Measurements from ENCODE around the gene PRDM15.
"Not testable (repeated sequence)": the region's sequence is repeated elsewhere in the genome, so short reads cannot be mapped to it uniquely, and the experiment has no call there.

PRDM15 gene

DNA sequence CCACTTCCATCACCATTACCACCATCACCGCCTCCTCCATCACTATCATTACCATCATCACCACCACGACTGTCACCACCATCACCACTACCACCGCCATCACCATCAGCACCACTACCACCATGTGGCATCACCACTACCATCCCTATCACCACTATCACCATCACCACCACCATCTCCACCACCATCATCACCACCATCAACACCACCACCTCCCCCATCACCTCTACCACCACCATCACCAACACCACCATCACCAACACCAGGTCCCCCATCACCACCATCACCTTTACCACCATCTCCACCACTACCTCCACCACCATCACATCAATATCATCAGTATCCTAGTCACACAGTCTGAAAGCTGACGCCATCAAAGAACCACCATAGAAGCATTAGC lies 72.4 kb downstream of the PRDM15 start:
- no peak for DNase-seq (ENCODE audit: low read depth in 2 of 2)

DNA sequence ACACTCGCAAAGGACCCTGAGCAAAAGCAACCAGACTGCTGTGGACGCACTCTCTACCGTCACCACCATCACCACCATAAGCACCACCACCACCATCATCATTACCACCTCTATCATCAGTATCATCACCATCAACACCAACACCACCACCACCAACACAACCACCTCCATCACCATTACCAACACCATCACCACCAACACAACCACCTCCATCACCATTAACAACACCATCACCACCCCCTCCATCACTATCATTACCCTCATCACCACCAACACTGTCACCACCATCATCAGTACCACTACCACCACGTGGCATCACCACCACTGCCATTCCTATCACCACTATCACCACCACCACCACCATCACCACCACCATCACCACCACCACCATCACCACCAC lies 73.5 kb downstream of the PRDM15 start:
- no peak for DNase-seq (ENCODE audit: low read depth in 2 of 2)

DNA sequence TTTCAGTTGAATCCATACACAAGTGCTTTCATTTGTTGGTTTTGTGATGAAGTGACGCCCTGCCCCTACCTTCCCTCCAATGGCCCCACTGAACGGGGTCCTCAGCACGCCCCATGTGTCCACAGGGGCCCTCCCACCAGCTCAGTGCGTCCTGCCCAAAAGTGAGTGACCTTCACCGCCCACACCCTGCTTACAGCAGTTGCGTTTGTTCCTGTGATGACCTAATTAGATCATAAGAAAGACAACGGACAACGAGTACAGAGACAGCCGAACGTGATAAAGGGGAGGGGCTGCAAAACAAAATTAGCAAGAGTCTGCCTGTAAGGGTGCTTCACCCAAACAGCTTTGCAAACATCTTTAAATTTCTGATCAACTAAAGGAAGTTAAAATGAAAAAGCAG lies 74.1 kb downstream of the PRDM15 start:
- no peak for DNase-seq (ENCODE audit: low read depth in 2 of 2)

GRCh38 chr21:41804381-41804780 lies 74.8 kb downstream of the PRDM15 start:
- DNase-seq (ENCODE audit: low read depth in 2 of 2): no peak

DNA sequence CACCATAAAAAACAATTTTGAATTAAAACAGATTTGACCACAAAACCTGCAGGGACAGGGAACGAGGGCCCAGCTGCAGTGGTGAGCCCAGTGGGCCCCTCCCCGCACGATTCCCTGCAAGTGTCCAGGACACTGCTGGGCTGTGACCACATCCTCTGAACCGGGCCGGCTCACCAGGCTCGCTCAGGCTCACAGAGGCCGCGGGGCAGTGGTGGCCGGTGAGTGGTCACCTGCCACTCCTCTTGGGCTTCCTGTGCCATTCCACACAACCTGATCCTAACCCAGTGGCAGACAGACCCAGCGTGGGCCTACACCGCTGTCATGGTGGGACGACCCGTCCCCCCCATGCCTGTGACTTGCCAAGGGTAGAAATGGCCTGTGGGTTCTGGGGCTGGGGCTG lies 75.8 kb downstream of the PRDM15 start:
- DNase-seq (ENCODE audit: low read depth in 2 of 2): no peak

DNA sequence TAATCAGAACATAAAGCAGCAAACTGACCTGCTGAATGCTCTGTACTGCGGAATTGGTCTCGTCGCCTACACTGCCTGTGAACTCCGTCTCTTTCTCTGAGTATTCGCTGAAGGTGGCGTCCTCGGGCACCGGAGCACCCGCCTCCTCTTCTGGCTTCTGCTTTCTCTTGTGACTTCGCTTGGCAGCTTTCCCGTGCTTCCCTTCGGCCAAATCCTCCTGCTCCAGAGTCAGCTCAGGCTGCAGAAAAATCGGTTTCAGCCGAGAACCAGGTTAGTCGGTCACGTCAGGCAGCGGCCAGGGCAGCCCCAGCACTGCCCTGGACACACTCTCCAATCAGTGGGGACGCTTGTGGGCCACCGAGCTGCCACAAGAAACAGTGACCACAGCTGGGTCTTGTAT lies 76.5 kb downstream of the PRDM15 start:
- DNase-seq (ENCODE audit: low read depth in 2 of 2): no peak

GRCh38 chr21:41802198-41802584 lies 77.0 kb downstream of the PRDM15 start:
- no peak for DNase-seq (ENCODE audit: low read depth in 2 of 2)

GRCh38 chr21:41801321-41802197 lies 77.6 kb downstream of the PRDM15 start:
- DNase-seq (ENCODE audit: low read depth in 2 of 2): no peak

- DNase-seq (ENCODE audit: low read depth in 2 of 2): no peak
Measured at GRCh38 chr21:41800425-41801320, 78.5 kb downstream of the PRDM15 start.

DNA sequence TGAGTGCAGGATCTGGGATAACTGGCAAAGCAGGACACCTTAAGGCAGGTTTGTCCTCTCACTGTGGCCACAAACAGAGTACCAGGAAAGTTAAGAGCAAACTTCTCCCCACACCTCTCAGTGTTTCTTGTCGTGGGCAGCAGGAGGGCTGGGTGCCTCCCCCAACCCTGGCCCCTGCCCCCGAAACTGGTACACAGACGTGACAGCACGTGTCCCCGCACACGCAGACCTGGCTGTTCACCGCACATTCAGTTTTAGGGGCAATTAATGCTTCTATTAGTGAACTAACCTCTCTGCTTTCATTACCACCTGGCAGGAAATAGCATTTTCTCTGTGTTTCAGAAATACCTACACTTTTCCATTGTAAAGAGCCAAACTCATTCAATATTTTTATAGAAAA lies 79.4 kb downstream of the PRDM15 start:
- no peak for DNase-seq (ENCODE audit: low read depth in 2 of 2)

- no peak for DNase-seq (ENCODE audit: low read depth in 2 of 2)
Measured at GRCh38 chr21:41798326-41798725, 80.8 kb downstream of the PRDM15 start.

GRCh38 chr21:41796476-41797080 lies 82.6 kb downstream of the PRDM15 start:
- DNase-seq (ENCODE audit: low read depth in 2 of 2): no peak

DNA sequence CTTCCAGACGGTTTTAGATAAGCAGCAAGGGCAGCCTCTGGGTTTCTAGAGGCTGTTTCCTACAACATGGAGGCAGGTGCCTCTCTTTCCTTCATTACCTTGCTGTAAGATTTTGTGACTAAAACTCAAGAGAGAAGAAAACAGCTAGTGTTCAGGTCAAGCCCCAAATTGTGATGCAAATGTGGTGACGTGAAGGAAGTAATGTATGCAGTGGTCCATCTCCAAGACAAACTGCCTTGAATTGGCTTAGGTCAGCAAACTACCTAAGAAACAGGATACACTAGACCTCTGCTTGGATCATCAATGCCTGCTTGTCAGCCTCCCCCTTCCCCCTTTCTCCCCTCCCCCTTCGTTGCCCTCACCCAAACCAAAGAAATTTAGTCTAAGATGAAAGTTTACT lies 83.4 kb downstream of the PRDM15 start:
- no peak for DNase-seq (ENCODE audit: low read depth in 2 of 2)

DNA sequence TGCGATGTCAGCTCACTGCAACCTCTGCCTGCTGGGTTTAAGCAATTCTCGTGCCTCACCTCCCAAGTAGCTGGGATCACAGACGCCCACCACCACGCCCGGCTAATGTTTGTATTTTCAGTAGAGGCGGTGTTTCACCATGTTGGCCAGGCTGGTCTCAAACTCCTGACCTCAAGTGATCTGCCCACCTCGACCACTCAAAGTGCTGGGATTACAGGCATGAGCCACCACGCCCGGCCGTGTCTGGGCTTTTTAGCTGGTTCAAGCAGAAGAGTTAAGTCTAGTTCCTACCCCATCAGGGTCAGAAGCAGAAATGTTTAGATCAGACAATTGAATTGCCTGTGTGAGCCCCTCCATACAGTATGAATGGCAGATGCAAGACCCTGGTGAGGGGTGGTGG lies 84.5 kb downstream of the PRDM15 start:
- no peak for DNase-seq (ENCODE audit: low read depth in 2 of 2)

GRCh38 chr21:41792711-41793110 lies 86.4 kb downstream of the PRDM15 start:
- DNase-seq (ENCODE audit: low read depth in 2 of 2): no peak

DNA sequence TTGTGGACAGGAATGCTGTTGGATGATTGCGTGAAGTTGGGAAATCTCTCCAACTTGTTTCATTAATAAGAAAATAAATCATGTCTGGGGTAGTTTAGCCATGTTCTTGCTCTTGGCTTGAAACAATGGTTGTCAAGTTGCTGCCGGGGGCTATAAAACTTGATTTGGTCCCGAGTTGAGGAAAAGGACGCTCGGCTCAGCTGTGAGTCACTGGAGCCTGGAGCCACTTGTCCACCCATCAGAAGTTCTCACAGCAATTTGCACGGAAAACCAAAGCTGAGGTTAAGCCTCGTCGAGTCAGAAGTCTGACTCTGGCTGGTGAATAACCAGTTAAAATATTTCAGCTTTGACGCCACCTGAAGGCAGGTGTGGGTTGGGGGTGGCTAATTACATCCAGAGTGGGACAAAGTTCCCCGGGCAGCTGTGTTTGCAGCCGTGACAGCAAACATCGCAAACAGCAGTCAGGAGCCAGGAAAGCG lies 92.6 kb downstream of the PRDM15 start:
- no peak for DNase-seq (ENCODE audit: low read depth in 2 of 2)

DNA sequence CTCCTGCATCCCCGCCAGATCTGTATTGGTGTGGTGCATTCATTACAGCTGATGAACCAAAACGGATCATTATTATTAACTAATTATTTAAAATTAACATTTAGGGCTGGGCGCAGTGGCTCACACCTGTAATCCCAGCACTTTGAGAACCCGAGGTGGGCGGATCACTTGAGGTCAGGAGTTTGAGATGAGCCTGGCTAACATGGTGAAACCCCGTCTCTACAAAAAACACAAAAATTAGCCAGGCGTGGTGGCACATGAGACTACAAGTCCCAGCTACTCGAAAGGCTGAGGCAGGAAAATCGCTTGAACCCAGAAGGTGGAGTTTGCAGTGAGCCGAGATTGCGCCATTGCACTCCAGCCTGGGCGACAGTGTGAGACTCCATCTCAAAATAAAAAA lies 93.9 kb downstream of the PRDM15 start:
- not testable (repeated sequence) for DNase-seq (ENCODE audit: low read depth in 2 of 2)

DNA sequence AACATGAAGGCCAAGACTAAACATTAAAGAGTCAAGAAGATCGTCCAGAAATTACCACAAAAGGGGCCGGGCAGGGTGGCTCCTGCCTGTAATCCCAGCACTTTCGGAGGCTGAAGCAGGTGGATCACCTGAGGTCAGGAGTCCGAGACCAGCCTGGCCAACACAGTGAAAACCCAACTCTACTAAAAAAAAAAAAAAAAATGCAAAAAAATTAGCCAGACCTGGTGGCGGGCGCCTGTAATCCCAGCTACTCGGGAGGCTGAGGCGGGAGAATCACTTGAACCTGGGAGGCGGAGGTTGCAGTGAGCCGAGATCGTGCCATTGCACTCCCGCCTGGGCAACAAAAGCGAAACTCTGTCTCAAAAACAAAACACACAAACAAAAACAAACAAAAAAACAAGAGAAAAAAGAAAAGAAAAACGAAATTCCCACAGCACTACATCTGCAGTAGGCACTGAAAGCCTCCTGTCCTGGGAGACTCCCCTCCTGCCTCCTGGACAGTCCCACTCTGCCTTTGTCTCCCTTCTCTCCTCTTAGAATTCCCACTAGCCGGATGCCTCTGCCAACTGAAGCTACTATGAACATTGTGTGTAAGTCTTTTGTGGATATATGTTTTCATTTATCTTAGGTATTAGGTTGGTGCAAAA lies 94.6 kb downstream of the PRDM15 start:
- no peak for DNase-seq (ENCODE audit: low read depth in 2 of 2)

DNA sequence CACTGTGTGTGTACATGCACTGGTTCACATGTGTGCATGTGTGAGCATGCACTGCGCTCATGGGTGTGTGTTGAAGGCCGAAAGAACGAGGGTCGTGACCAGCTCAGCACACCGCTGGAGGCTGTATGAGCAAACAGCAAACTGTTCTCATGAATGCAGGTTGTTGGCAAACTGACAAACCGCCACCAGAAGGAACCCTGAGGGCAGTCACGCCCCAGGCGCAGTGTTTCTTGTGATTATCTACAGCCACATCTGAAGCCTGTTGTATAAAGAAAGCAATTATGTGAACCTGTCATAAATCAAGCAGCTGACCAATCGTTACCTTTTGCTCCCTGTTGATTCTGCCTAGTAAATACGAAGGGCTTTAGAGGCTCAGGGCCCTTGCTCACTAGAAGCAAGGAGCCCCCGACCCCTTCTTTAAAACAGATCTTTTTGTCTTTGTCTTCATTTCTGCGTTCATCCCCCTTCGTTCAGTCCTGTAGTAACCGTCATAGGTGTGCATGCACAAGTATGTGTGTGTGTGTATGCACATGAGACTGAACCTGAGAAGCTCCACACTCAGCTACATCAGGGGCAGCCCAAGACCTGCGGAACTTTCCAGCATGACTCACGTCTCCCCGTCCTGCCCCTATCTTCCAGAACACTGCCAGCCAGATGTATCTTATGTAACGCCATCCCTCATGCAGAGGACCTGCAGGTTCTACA lies 95.5 kb downstream of the PRDM15 start:
- DNase-seq (ENCODE audit: low read depth in 2 of 2): no peak

- DNase-seq (ENCODE audit: low read depth in 2 of 2): no peak
Measured at GRCh38 chr21:41781050-41781410, 98.1 kb downstream of the PRDM15 start.

- no peak for DNase-seq (ENCODE audit: low read depth in 2 of 2)
Measured at GRCh38 chr21:41780337-41781049, 98.7 kb downstream of the PRDM15 start.

All from stimulated activated CD4-positive, alpha-beta T cell treated with anti-CD3 and anti-CD28 coated beads, Interleukin-1b, Interleukin-23, amount 100 ng/mL, for 1 hour (primary cell).